Body of pancreas (tissue), 4 donors: ENCODE data around the gene LMO1.

ENCODE experiments used
- POLR2A ChIP-seq, 3 donors: fragments of 450-650 bp; IDR thresholded peaks; one replicate each; pipeline ENCODE4 v1.6.1; 2016; ENCODE audit warnings: antibody characterized with exemption in 3 of 3, mild to moderate bottlenecking in 2 of 3
- TF ChIP-seq, protein P1 (sequence below), 7 experiments: fragments of 450-650 bp in 4 of 7; fragments of 200-600 bp in 3 of 7; sonication (generic) in 3 of 7; IDR thresholded peaks; one replicate each; pipeline ENCODE4 v1.5.1; 2016 to 2019; ENCODE audit warnings: antibody characterized with exemption in 7 of 7

DNA sequence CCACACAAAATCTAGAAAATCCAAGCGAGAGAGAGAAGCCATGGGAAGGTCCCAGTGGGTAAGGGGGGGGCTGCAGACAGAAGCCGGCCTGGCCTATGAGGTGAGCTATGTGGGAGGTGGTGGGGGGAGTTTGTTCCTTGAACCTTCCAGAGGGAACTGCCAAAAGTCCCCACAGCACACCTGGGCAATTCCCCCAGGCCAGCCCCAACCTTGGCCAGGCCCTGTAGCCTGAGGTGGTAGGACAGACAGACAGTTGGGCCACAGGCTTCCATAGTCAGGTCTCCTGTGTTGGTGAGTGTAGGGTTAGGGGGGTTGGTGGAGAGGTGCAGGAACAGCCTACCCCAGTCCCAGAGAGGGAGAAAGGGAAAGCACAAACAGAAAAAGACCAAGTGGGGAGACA is 39.0 kb downstream of the LMO1 start:
- TF ChIP-seq, protein P1, sequence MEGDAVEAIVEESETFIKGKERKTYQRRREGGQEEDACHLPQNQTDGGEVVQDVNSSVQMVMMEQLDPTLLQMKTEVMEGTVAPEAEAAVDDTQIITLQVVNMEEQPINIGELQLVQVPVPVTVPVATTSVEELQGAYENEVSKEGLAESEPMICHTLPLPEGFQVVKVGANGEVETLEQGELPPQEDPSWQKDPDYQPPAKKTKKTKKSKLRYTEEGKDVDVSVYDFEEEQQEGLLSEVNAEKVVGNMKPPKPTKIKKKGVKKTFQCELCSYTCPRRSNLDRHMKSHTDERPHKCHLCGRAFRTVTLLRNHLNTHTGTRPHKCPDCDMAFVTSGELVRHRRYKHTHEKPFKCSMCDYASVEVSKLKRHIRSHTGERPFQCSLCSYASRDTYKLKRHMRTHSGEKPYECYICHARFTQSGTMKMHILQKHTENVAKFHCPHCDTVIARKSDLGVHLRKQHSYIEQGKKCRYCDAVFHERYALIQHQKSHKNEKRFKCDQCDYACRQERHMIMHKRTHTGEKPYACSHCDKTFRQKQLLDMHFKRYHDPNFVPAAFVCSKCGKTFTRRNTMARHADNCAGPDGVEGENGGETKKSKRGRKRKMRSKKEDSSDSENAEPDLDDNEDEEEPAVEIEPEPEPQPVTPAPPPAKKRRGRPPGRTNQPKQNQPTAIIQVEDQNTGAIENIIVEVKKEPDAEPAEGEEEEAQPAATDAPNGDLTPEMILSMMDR (IDR thresholded peaks at IDR 0.05): no peak
- no peak for TF ChIP-seq POLR2A (IDR thresholded peaks at IDR 0.05)
